Heart left ventricle (tissue), 16 donors: ENCODE results near the gene PCSK6. TPM values are rescaled to one million over a fixed set of nuclear protein-coding genes. Genes with fewer than 3 reads are reported as not detected.

Source experiments
- ATAC-seq, 4 donors: fragments of 200-7000 bp; cut with Tn5 transposase; one replicate each; pipeline ENCODE4 v1.9.1; 2020 to 2022; ENCODE audit warnings: moderate library complexity in 4 of 4, mild to moderate bottlenecking in 3 of 4, moderate number of reproducible peaks in 1 of 4
- DNase-seq, 5 donors: peaks; one replicate each; pipeline ENCODE4 v3.0.0-alpha.2; 2020
- H3K27ac ChIP-seq, 12 donors: fragments of 200-600 bp; sonication (generic) in 4 of 12; one replicate each; pipeline versions ENCODE4 v1.5.0 to v1.8.0; 2016 to 2022; ENCODE audit warnings: mild to moderate bottlenecking in 2 of 12
- H3K27me3 ChIP-seq, 9 donors: fragments of 200-600 bp; sonication (generic) in 2 of 9; one replicate each; pipeline versions ENCODE4 v1.5.1 to v1.8.0; 2016 to 2022; ENCODE audit warnings: mild to moderate bottlenecking in 3 of 9
- H3K36me3 ChIP-seq, 9 donors: fragments of 200-600 bp; sonication (generic) in 2 of 9; one replicate each; pipeline versions ENCODE4 v1.5.0 to v1.8.0; 2018 to 2022; ENCODE audit warnings: mild to moderate bottlenecking in 2 of 9
- H3K4me1 ChIP-seq, 12 donors: fragments of 200-600 bp; sonication (generic) in 4 of 12; one replicate each; pipeline versions ENCODE4 v1.5.0 to v1.8.0; 2016 to 2022; ENCODE audit warnings: mild to moderate bottlenecking in 3 of 12
- H3K4me3 ChIP-seq, 12 donors: fragments of 200-600 bp; sonication (generic) in 4 of 12; one replicate each; pipeline versions ENCODE4 v1.5.0 to v1.8.0; 2017 to 2022; ENCODE audit warnings: mild to moderate bottlenecking in 9 of 12, moderate library complexity in 4 of 12
- H3K9me3 ChIP-seq, 12 donors: fragments of 200-600 bp; sonication (generic) in 4 of 12; one replicate each; pipeline versions ENCODE4 v1.5.0 to v1.8.0; 2016 to 2022; ENCODE audit warnings: mild to moderate bottlenecking in 1 of 12
- CTCF ChIP-seq, 12 donors: fragments of 200-600 bp; sonication (generic) in 4 of 12; IDR thresholded peaks; one replicate each; pipeline versions ENCODE4 v1.5.0 to v1.8.0; 2018 to 2022; ENCODE audit warnings: antibody characterized with exemption in 12 of 12, mild to moderate bottlenecking in 5 of 12
- POLR2A ChIP-seq, 2 donors: fragments of 450-650 bp; IDR thresholded peaks; one replicate each; pipeline ENCODE4 v1.6.1; 2017; ENCODE audit warnings: antibody characterized with exemption in 2 of 2, mild to moderate bottlenecking in 2 of 2, moderate library complexity in 2 of 2
- WGBS, 4 donors: extraction: QIAGEN DNeasy Blood & Tissue Kit in 2 of 4; methylation state at CpG; one replicate each; pipeline versions ENCODE4 v1.1.5 to v1.1.7; 2013 to 2018; 5-methylcytosine and 5-hydroxymethylcytosine counted together
- intact Hi-C, 10 donors: fragments of 100-400 bp; cut with DNase I; formaldehyde crosslinking; loops; one replicate each; pipeline versions ENCODE4 v1.11.1 to v1.14.2; 2022
- polyA plus RNA-seq, 2 donors: library from polyadenylated mRNA; stranded (reverse); fragments of 200-250 nt; gene quantifications; one replicate each; pipeline ENCODE4 v1.2.3, GENCODE V29; 2013
- total RNA-seq, 9 donors: library from RNA; depleted of rRNA in 2 of 9; stranded (reverse); fragments of >200 nt in 2 of 9; fragmentation: NEBNext Ultra II Directional in 3 of 9; extraction: Animal tissue kit (Norgen Biotek cat#: 25700) in 3 of 9; gene quantifications; one replicate each; pipeline versions ENCODE4 v1.1.0 to v1.2.4, GENCODE V29; 2016 to 2023
- donor health status: ischemic (EF 13 %, LVEDD 7.1; RV severe dilation, severe dysfunction).
- donor health status: healthy with polysubstance abuse.
- donor health status: DM: no; HTN: yes; CAD: no.
- donor health status: DM: no; HTN: no; CAD: no.
- donor health status: ischemic (EF 25% LVEDD 6.9; RV normal size, moderate dysfunction).
- donor health status: ischemic (EF 25% LVEDD 5.7; RV mildly dilated, moderate dysfunction).
- donor health status: healthy.
- donor health status: DM: yes; HTN: yes; CAD: no.
- donor health status: ischemic (EF 35%, LVEDD 5.7; RV mildly dilated, moderate dysfunction).
- donor health status: nonischemic (EF 11% LVEDD 7.7; RV severe dilation, severe dysfunction).
- donor health status: DM: yes; HTN: yes; CAD: no.
- donor health status: PGD.
- donor health status: ischemic (EF 29% LVEDD 5.4; RV normal size, mild dysfunction).
- donor health status: nonischemic (EF 23%, LVEDD 6.1; RV moderate dilation, normal function).

PCSK6 gene
- total and polyA plus RNA-seq, 11 donors: 7.3 to 41.7 (median 22.3) TPM

GRCh38 chr15:101520395-101520794, 30.9 kb upstream of the PCSK6 start:
- Histone ChIP-seq H3K27me3 (peaks cover 0 to 7% (median 0%) of the 10 kb centered on the region in 9 donors), H3K36me3 (no peaks in the 10 kb centered on the region), H3K4me3 (no peak overlapping the region), H3K27ac (no peak overlapping the region), H3K9me3 (peaks cover 0 to 38% (median 29%) of the 10 kb centered on the region in 12 donors), H3K4me1 (peaks cover 0 to 8% (median 0%) of the 10 kb centered on the region in 12 donors)
- peak in 2 of 4 donors; percentile 29 to 45 for ATAC-seq
- intact Hi-C loops: loop anchor here in 1 of 10 donors (5.0 kb wide), 1 partner anchor 48 kb away; no protein-coding TSS in a partner anchor
- no peak for DNase-seq
- TF ChIP-seq POLR2A (IDR thresholded peaks at IDR 0.05) (no peak), CTCF (IDR thresholded peaks at IDR 0.05) (no peak)
- 53 to 71% (median 61%) methylated on average over 7 of the region's 7 CpGs for WGBS, 4 donors

GRCh38 chr15:101517504-101517903, 28.0 kb upstream of the PCSK6 start:
- intact Hi-C loops: no loop called here
- Histone ChIP-seq H3K4me3 (no peak overlapping the region), H3K27me3 (peaks cover 0 to 2% (median 0%) of the 10 kb centered on the region in 9 donors), H3K27ac (no peak overlapping the region), H3K9me3 (peaks cover 0 to 43% (median 30%) of the 10 kb centered on the region in 12 donors), H3K36me3 (no peaks in the 10 kb centered on the region), H3K4me1 (peaks cover 0 to 8% (median 0%) of the 10 kb centered on the region in 12 donors)
- no peak for TF ChIP-seq POLR2A (IDR thresholded peaks at IDR 0.05)
- no peak for TF ChIP-seq CTCF (IDR thresholded peaks at IDR 0.05)
- no peak for ATAC-seq
- no peak for DNase-seq

GRCh38 chr15:101514318-101514717, 24.8 kb upstream of the PCSK6 start:
- TF ChIP-seq CTCF (IDR thresholded peaks at IDR 0.05) (no peak), POLR2A (IDR thresholded peaks at IDR 0.05) (no peak)
- 91 to 95% (median 93%) methylated on average over 7 of the region's 7 CpGs for WGBS, 4 donors
- no peak for ATAC-seq

GRCh38 chr15:101511717-101512116, 22.2 kb upstream of the PCSK6 start:
- intact Hi-C loops: no loop called here
- H3K9me3 ChIP-seq: peaks cover 0 to 21% (median 12%) of the 10 kb centered on the region in 12 donors
- H3K27me3 ChIP-seq: no peaks in the 10 kb centered on the region
- H3K4me3 ChIP-seq: no peak overlapping the region
- ATAC-seq (no peak), DNase-seq (no peak)
- no peaks in the 10 kb centered on the region for H3K4me1 ChIP-seq
- H3K36me3 ChIP-seq: no peaks in the 10 kb centered on the region
- TF ChIP-seq POLR2A (IDR thresholded peaks at IDR 0.05): no peak
- no peak for TF ChIP-seq CTCF (IDR thresholded peaks at IDR 0.05)
- no peak overlapping the region for H3K27ac ChIP-seq

More at GRCh38 chr15:101514318-101514717, 24.8 kb upstream of the PCSK6 start:
- DNase-seq: no peak
- intact Hi-C loops: no loop called here
- H3K27me3 ChIP-seq: no peaks in the 10 kb centered on the region
- H3K36me3 ChIP-seq: no peaks in the 10 kb centered on the region
- no peaks in the 10 kb centered on the region for H3K4me1 ChIP-seq
- H3K9me3 ChIP-seq: peaks cover 0 to 43% (median 30%) of the 10 kb centered on the region in 12 donors
- H3K4me3 ChIP-seq: no peak overlapping the region
- H3K27ac ChIP-seq: no peak overlapping the region
